Measurements from ENCODE around the gene TREM2.

The TREM2 gene

DNA sequence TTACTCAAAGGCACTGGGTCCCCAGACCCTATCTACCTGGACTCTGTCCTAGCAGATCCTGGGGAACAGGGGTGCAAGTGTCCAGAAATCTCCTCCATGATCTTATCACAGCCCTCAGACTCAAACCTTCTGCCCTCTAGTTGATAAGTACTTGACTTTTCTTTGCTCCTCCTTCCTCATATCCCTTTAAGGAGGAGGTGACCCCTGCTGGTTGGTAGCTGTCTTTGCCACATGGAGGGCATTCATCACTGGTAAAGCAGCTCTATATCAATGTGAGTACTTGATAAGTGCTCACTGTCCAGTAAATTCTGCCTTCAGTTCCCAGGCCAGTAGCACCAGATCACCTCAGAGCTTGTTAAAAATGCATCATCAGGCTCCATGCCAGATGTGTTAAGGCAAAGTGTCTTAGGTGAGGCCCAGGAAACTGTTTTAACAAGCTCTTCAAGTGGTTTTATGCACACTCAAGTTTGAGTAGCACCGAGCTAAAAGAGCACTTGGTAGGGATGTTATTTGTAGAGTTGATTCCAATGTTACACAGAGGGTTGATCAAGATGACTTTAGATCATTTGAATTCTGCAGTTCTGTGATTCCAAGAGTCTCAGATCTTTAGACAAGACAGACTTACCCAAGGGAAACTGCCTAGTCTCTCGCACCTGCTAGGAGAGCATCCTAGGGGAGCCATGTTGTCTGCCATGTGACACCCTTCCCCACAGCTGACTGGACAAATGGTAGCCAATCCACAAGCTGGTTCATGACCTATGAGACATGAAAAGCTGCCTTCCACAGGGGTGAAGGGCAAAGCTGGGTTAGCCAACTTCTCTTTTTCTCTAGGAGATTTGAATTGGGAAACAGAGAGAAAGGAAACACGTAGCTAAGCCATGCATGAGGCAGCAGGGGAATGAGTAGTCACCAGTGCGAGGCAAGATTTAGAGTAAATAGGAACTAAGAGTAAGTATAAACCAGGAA, 19.4 kb upstream of the TREM2 start:
- no peak for DNase-seq (ENCODE audit: low read depth)

DNA sequence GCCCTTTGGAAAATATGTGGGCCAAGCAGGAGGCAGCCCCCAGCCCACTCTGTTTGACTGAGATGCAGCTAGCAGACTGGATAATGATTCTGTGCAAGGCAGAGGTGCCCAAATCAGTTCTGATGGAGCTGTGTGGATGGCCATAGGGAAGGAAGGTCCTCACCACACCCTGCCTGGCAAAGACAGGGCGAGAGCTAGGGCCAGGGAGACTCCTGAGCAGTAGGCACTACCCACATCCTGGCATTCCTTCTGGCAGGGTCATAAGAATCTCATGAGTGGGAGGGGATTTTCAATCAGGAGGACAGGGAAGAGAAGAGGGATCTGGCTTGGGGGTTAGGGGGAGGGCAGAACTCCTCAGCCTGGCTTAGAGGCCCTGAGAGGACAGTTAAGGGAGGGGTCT, 18.6 kb upstream of the TREM2 start:
- DNase-seq (ENCODE audit: low read depth): no peak

DNA sequence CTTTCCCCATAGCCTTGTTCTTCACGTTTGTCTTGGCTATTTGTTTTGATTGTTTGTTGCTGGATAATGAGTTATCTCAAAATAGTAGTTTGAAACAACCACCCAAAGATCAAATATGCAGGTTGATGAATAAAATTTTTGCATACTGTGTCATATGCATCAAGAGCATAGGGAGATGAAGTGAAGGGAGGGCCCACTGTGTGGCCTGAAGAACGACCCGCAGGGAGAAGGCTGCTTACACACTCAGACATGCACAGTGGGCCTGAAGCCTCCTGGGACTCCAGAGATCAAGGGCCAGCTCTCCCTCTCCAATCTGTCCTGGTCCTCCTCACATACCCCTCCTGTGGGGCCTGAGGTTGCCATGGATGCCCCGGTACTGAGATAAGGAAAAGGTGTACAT, 16.2 kb upstream of the TREM2 start:
- DNase-seq (ENCODE audit: low read depth): no peak

DNA sequence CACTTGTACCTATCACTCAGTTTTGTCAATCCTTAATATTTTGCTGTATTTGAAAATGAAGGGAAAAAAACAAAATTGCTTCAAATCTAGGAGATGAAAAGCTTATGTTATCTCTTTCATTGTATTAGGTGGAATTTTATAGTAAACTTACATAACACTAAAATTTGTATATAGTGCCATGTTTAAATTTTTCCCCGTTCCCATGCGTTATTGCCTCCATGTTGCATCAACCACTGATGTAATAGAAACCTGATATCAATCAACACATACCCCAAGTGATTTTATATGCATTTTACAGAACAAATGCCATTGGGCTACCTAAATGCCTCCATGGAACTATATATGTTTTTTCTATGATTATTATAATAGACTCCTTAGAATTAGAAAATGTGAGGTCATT, 14.8 kb upstream of the TREM2 start:
- DNase-seq (ENCODE audit: low read depth): no peak

DNA sequence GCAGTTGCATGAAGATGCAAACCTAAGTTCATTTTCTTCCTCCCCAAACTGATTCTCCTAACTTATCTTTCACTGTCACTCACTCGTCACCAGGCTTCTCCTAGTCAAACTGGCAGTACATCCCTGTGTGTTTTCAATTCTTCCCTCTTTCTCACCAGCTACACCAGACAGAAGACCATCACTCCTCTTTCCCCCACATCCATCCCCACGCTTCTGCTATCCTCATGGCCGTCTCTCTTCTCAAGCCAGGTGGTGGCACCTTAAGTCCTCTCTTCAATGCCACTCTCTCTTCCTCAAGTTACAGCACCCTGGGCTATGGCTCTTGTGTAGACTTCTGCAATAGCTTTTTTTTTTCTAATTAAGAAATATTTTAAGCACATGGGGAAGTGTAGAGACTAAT, 14.4 kb upstream of the TREM2 start:
- DNase-seq (ENCODE audit: low read depth): no peak

DNA sequence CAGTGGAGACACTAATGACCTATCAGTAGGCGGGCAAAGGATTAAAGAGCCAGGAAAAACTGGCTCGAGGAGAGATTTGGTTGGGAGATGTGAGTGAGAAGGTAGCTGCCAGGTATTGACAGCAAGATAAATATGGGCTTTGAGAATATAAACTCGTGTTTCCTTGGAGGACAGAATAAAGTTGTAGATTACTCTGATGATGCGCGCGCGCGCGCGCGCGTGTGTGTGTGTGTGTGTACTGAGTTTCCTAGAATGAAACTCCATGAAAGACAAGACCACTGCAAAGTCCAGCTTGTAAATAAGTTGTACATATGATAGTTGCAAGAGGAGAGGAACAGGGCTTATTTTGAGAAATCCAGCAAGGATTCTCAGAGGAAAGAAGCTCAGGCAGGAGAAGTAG, 13.3 kb upstream of the TREM2 start:
- DNase-seq (ENCODE audit: low read depth): no peak

DNA sequence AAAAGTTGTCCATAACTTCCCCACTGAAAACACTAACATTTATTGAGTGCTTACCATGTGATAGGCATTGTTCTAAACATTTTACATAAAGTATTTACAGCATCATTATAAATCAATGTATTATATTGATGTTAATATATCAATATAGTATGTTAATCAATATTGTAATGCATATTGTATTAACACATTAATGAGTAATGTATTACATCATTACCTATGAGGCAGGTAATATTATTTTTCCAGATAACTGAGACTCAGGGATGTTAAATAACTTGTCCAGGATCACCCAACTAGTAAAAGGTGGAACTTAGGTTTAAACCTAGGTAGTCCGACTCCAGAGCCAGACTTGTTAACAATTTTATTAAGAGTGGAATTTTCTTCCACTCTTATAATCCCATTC, 12.2 kb upstream of the TREM2 start:
- DNase-seq (ENCODE audit: low read depth): no peak

DNA sequence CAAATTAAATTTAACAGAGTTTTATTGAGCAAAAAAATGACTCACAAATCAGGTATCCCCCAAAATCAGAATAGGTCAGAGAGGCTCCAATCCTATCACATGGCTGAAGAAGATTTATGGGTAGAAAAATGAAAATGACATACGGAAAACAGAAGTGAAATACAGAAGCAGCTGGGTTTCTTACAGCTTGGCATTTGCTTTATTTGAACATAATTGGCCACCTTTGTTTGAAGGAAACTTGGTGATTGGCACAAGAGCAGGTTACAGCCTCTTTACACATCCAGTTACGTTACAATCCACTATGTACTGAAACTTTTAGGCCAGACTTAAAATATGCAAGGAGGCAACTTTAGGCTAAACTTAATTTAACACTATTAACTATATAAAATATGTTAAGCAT, 11.7 kb upstream of the TREM2 start:
- no peak for DNase-seq (ENCODE audit: low read depth)

DNA sequence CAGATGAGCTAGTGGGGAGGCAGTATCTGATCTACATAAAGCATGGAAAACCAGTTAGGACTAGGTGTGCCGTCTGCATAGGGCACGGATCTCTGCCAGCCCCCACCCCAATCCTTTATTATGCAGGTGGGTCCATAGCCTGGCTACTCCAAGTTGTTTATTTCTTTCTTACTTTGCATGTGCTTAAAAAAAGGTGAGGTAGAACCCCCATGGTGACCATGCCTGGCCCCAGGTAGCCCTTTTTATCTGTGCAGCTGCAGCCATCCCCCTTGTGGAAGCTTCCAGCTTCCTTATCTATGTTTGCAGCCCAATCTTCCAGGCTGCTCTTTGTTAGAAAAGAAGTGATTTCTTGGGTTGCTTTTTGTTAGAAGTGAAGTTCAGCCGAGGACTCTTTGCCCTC, 9.0 kb upstream of the TREM2 start:
- no peak for DNase-seq (ENCODE audit: low read depth)

DNA sequence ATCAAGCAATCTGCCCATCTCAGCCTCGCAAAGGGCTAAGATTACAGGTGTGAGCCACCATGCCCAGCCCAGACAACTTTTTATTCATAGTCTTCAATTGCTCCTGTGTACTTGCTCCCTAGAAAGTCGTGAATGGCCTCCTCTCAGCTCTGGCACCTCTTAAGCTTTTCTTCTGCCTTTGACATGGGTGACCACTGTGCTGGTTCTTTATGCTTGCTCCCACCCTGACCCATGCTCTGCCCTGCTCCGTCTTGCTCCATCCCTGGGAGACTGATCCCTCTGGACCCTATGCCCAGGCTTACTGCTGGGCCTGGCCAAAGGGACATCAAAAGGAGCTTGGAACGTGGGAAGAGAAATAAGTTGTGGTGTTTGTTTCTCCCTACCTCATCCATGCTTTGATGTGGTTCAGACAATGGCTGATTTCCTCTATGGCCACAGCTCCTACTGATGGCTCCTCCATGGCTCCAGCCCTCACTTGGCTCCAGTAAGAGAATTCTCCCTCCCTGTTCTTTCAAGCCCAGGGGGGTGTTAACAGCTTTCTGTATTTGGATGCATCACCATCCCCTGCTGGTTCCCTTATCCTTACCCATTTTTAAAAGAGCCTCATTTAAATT, 7.7 kb upstream of the TREM2 start:
- DNase-seq (ENCODE audit: low read depth): no peak

DNA sequence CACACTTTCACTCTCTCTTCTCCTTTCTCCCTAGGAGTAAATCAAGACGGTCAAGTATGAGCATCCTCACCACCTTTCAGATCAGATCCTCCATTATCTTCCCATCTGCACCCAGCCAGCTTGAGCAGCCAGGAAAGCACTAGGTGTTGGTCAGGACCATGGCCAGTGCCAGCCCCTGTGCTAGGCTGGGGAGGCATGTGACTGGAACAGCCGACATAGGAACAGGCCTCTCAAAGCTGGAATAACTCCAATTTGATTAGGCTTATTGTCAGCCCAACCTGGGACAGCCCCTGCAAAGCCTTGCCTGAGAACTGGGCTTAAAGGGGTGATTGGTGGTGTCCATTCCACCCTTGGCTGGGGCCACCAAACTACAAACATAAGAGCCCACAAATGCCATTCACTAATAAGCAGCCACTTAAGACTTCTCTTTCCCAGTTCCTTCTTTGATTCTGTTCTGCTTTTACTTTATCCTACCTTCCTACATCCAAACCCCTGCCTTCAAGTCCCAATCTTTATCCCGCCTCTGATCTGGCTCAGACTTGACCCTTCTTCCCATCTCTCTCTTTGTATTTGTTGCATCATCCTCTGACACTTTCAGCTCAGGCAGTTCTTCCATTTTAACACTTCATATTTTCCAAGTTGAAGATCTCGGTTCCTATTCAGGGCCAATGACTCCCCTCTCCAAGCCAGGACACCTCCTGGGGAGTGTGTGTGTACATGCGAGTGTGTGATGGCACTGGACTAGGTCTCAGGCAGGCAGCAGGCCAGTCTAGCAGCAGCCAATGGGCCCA, 4.5 kb upstream of the TREM2 start:
- no peak for DNase-seq (ENCODE audit: low read depth)

DNA sequence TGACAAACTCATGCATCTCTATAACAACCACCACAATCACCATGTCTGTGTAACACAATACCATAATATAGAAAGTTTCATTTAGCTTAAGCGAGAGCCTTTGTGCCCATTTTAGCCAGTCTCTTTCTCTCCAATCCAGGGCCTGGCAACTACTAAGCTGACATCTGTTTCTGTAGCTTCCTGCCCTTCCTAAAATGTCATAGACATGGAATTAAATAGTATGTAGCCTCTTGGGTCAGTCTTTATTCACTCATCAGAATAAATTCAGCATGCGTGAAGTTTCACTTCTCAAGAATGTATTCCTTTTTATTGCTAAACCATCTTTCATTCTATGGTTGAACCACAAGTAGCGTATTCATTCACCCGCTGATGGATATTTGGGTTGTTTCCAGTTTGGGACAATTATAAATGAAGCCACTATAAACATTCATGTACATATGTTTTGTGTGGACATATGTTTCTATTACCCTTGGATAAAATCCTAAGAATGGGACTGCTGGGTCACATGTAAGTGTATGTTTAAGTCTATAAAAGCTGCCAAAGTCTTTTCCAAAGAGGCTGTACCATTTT, 1.7 kb upstream of the TREM2 start:
- DNase-seq (ENCODE audit: low read depth): no peak

DNA sequence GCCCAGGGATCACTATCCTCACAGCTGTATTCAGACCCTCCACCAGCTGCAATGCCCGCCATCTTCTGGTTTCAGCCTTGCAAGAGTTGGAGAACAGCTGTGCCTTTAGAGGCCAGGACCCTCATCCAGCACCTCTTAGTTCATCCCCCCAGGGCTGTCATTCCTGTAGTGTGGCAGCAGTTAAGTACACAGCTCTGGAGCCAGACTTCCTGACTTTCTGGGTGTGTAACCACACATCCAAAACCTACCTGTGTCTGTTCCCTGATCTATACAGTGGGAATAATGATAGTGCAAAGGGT, 452 bp upstream of the TREM2 start:
- DNase-seq (ENCODE audit: low read depth): no peak

DNA sequence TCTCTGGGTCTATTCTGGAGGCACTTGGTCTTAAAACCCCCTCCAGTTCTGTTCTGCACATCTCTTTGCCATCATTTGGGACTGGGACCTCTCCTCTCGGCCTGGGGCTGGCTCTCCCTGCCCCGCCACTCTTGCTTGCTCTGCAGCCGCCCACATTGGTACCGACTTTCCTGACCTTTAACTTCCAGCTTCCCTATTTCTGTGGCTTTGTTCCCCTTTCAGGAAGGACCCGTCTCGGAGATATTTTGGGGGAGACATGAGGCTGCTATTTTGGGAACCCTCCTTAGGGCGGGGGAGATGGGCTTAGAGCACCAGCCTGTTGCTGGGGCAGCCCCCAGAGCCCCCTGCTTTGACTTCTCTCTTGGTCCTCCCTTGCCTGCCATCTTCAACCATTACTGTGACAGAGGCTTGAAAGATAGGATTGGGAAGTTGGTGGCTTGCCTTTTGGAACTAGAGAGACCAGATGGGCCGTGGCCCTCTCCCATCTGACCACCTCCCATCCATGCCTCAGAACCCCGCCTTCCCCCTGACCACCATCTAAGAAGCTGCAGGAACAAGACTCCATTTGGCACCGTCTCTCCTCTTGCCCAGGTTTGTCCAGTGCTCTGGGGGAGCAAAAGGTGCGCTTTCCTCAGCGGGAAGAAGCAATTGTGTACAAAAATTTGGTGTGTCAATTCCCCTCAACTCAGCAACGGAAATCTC, 914 bp downstream of the TREM2 start:
- no peak for DNase-seq (ENCODE audit: low read depth)

DNA sequence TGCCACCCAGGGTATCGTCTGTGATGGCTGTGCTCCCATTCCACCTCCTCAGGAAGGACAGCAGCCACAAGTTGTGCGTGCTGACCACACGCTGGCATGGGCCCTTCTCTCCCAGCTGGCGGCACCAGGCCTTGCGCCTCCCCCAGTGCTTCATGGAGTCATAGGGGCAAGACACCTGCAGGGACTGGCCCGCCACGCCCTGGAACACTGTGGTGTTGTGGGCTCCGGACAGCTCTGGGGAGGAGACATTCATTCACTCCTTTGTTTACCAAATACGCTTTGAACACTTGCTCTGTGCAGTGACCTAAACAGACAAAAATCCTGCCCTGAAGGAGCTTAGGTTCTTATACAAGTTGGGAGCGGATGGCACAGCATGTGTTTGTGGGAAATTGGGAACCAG, 1.5 kb downstream of the TREM2 start:
- no peak for DNase-seq (ENCODE audit: low read depth)

DNA sequence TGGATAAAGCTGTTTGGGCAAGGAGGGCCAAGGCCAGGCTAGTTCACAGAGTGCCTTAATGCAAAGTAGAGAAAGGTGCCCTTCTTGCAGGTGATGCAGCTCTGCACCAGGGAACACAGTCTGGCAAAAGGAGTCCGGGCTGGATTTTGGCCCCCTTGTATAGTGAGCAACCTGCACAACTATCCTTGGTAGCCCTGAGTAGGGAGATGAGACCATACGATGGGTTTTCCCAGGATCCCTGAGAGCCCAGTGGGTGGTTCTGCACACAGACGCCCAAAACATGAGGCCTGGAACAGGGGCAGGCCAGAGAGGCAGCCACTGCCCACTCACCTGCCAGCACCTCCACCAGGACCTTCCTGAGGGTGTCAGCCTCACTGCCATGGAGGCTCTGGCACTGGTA, 2.0 kb downstream of the TREM2 start:
- no peak for DNase-seq (ENCODE audit: low read depth)

DNA sequence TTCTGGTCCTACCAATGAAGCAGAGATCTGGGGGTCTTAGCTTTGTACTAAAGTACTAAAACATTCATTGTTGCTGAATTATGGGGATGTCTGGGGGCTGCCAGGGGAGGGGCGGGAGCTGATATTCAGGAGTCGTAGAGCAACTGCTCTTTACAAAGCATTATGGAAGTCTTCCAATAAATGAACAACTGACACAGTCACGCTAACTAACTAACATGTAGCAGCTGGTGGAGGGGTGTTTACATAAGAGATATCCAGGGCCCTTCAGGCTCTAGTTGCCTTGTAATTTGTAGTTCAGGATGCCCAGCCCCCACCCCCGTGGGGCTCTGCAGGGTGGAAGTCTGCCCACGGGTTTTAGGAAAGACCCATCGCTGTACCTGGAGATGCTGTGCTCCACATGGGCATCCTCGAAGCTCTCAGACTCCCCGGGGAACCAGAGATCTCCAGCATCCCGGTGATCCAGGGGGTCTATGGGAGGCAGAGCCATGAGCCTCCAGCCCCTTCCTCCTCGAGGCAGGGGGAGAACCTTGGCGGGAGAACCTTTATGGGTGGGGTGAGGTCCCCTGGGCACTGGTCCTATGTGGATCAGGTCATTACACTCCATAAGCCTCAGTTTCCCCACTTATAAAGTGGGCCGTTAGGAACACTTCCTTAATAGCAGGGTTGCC, 3.4 kb downstream of the TREM2 start:
- DNase-seq (ENCODE audit: low read depth): no peak

DNA sequence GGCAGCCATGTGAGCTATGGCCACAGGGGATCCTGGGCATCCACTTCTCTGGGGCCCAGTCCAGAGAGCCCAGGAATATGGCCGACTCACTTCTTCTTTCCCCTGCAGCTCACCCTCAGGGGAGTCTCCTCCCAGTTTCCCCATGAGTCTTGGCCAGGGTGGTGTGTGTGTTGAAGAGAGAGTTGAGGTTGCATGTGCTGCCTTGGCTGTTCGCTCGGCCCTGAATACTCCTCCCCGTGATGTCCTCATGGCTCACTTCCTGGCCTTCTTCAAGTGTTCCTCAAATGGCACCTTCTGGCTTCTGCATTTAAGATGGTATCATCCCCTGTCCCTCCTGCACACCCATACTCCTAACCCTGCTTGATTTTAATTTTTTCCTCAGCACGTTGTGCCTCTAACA, 5.6 kb downstream of the TREM2 start:
- DNase-seq (ENCODE audit: low read depth): no peak

DNA sequence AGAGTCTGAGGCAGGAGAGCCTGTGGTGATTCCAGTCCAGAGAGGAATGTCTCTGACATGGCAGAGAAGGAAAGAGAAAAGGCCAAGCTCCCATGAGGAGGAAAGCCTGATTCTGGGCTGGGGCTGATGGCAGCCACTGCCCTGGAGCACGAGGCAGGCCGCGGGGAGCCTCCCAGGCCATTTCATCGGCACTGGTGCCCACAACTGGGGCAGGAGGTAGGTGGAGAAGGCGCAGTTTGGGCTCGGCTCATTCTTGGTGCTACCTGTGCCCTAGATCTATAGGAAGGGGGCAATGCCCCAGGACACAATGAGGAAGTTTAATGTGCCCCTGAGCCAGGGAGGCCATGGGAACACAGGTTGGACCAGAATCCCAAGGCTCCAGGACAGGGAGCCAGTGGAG, 6.1 kb downstream of the TREM2 start:
- no peak for DNase-seq (ENCODE audit: low read depth)

DNA sequence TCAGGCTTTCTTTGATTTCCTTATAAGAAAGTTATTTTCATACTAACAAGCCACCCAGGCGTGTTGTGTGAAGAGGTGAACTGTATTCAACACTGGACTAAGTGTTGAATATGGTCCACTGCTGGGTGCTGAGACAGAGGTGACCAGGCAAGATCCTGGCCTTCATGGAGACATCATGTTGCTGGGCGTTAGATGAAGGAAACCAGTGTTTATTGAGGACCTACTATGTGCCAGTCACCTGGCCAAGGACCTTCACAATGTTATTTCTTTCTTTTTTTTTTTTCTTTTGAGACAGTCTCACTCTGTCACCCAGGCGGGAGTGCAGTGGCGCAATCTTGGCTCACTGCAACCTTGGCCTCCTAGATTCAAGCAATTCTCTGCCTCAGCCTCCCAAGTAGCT, 6.9 kb downstream of the TREM2 start:
- DNase-seq (ENCODE audit: low read depth): no peak

DNA sequence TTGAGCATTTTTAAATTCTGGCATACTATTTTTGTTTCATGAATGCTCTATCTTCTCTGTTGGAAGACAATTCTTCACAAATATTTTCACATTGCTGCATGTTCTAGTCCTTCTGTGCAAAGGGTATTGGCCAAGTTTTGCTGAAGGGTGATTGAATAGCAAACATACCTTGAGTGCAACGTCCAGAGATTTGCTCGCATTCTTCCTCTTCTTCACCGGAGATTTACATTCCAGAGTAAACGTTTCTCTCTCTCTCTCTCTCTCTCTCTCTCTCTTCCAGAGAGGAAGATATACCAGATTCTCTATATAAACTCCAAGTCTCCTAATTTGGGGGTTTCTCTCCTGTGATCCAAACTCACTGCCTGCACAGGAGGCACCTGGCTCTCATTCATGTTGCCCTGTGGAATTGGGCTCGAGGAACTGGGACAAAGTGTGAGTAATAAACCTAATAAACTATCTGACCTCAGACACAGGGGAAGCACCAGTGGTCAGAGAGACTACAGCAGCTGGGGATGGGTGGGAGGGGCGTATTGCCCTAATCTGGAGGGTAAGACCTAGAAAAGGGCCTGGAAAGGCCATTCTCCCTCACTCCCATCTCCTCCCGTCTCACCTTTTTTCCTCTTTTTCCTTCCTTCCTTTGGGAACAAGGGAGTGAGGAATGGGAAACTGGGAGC, 7.6 kb downstream of the TREM2 start:
- no peak for DNase-seq (ENCODE audit: low read depth)

Data from activated T-helper 9 cell treated with anti-CD3 and anti-CD28 coated beads, Interleukin-2, amount 50 U/mL, for 16 hours (primary cell).